Mesendoderm (in vitro differentiated cells): ENCODE results near the gene GALNT16.

Experiments
- DNase-seq: peaks from one replicate; pipeline ENCODE4 v3.0.0; 2013
- H2AK5ac ChIP-seq: 2 replicates; pipeline ENCODE4 v1.6.1; 2013; ENCODE audit warnings: low read length, inconsistent platforms
- H2BK120ac ChIP-seq: 2 replicates; pipeline ENCODE4 v1.6.1; 2013; ENCODE audit warnings: low read depth, mild to moderate bottlenecking, low read length, moderate library complexity, mixed read lengths
- H2BK15ac ChIP-seq: replicated peaks from 2 replicates; pipeline ENCODE4 v1.6.1; 2013; ENCODE audit warnings: low read depth, mild to moderate bottlenecking, moderate library complexity
- H2BK5ac ChIP-seq: 2 replicates; pipeline ENCODE4 v1.6.1; 2013; ENCODE audit warnings: low read length, inconsistent platforms
- H3K18ac ChIP-seq: 2 replicates; pipeline ENCODE4 v1.6.1; 2013; ENCODE audit warnings: mild to moderate bottlenecking, low read length, mixed read lengths
- H3K23ac ChIP-seq: one replicate; pipeline ENCODE4 v1.6.1; 2013; ENCODE audit warnings: low read length
- H3K27ac ChIP-seq: 2 replicates; pipeline ENCODE4 v1.5.1; 2013; ENCODE audit warnings: low read depth, mild to moderate bottlenecking, inconsistent platforms, low read length, moderate library complexity
- H3K27me3 ChIP-seq: 2 replicates; pipeline ENCODE4 v1.6.1; 2013; ENCODE audit warnings: low read length, control low read depth, mild to moderate bottlenecking, inconsistent platforms; ENCODE audit not compliant: insufficient read depth, poor library complexity
- H3K36me3 ChIP-seq: 2 replicates; pipeline ENCODE4 v1.6.1; 2013; ENCODE audit warnings: low read length, inconsistent platforms; ENCODE audit not compliant: control insufficient read depth, insufficient read depth
- H3K4ac ChIP-seq: one replicate; pipeline ENCODE4 v1.6.1; 2013; ENCODE audit warnings: low read depth, mild to moderate bottlenecking, low read length, moderate library complexity
- H3K4me1 ChIP-seq: 2 replicates; pipeline ENCODE4 v1.6.1; 2013; ENCODE audit warnings: low read depth, low read length, inconsistent platforms; ENCODE audit not compliant: control insufficient read depth
- H3K4me2 ChIP-seq: 2 replicates; pipeline ENCODE4 v1.6.1; 2013; ENCODE audit warnings: low read length
- H3K4me3 ChIP-seq: 2 replicates; pipeline ENCODE4 v1.5.1; 2013; ENCODE audit warnings: mild to moderate bottlenecking, low read length
- H3K56ac ChIP-seq: one replicate; pipeline ENCODE4 v1.6.1; 2013; ENCODE audit warnings: low read length
- H3K79me1 ChIP-seq: 2 replicates; pipeline ENCODE4 v1.6.1; 2013; ENCODE audit warnings: low read length, inconsistent platforms
- H3K79me2 ChIP-seq: 2 replicates; pipeline ENCODE4 v1.6.1; 2013; ENCODE audit warnings: mild to moderate bottlenecking, low read length; ENCODE audit not compliant: control insufficient read depth, insufficient read depth
- H3K9ac ChIP-seq: 2 replicates; pipeline ENCODE4 v1.6.1; 2013; ENCODE audit warnings: low read length, inconsistent platforms
- H4K5ac ChIP-seq: one replicate; pipeline ENCODE4 v1.6.1; 2013; ENCODE audit warnings: low read length
- H4K8ac ChIP-seq: one replicate; pipeline ENCODE4 v1.6.1; 2013; ENCODE audit warnings: low read depth, mild to moderate bottlenecking, control low read depth, low read length, moderate library complexity
- WGBS: extraction: QIAGEN DNeasy Blood & Tissue Kit; methylation state at CpG from one replicate; pipeline ENCODE4 v1.1.7; 2013; ENCODE audit warnings: low lambda C conversion rate, missing lambda C conversion rate; ENCODE audit not compliant: insufficient coverage; ENCODE audit errors: extremely low coverage; 5-methylcytosine and 5-hydroxymethylcytosine counted together

The GALNT16 gene

DNA sequence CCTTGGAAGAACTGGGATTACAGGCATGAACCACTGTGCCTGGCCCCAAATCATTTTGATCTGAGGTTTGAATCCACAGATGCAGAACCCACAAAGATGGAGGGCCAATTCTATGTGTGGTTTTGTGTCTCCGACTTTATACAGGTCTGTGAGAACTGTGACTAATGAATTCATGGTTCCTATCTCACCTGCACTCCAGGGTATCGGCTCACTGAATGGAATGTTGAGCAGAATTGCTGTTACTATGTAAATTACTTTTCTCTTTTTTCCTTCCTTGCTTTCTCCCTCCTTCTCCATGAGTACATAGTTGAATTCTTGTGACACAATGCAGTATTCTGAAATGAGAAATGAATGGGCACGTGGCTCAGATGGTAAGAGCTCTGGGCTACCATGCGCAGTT lies 21.1 kb upstream of the GALNT16 start:
- Histone ChIP-seq H3K36me3 (no peaks in the 10 kb centered on the region), H3K79me1 (no peaks in the 10 kb centered on the region), H3K4me2 (no peak overlapping the region)

DNA sequence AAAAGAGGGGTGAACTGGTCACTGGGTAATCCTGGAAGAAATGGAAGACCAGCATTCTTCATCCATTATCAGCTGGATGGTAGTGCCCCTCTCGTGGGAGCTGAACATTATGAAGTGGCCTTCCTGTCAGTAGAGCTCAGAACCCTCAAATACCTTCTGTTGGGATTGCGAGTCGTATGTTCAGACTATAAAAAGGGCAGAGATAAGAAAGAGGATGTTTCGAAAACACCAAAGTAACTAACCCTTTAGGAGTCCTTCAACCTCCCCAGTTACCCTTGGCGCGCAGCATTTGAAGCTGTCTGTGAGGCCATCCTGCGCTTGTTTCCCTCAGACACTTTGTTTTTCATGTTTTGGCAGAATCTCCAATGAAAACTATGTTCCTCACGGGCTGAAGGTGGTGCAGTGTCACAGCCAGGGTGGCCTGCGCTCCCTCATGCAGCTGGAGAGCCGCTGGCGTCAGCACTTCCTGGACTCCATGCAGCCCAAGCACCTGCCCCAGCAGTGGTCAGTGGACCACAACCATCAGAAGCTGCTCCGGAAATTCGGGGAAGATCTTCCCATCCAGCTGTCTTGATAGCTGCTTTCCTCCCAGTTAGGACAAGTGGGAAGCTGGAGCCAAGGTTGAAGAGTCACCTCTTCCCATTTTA lies 19.3 kb upstream of the GALNT16 start:
- Histone ChIP-seq H3K27me3 (no peaks in the 10 kb centered on the region), H2AK5ac (no peak overlapping the region), H3K79me2 (no peaks in the 10 kb centered on the region), H2BK5ac (no peak overlapping the region), H3K4me2 (no peak overlapping the region), H3K36me3 (no peaks in the 10 kb centered on the region), H4K5ac (no peak overlapping the region), H3K56ac (no peak overlapping the region), H3K27ac (no peak overlapping the region), H4K8ac (no peak overlapping the region), H3K79me1 (no peaks in the 10 kb centered on the region), H3K4ac (no peak overlapping the region), H3K18ac (no peak overlapping the region), H3K4me3 (no peak overlapping the region), H3K9ac (no peak overlapping the region), H3K4me1 (no peaks in the 10 kb centered on the region), H2BK15ac (no peak overlapping the region), H3K23ac (no peak overlapping the region), H2BK120ac (no peak overlapping the region)
- DNase-seq = no peak
- WGBS = no CpG with 5 or more reads among the region's 13 CpGs

More for the DNA sequence above, 21.1 kb upstream of the GALNT16 start:
- Histone ChIP-seq H2BK5ac (no peak overlapping the region), H4K8ac (no peak overlapping the region), H4K5ac (no peak overlapping the region), H3K18ac (no peak overlapping the region), H3K4ac (no peak overlapping the region), H2AK5ac (no peak overlapping the region), H3K4me3 (no peak overlapping the region), H3K27ac (no peak overlapping the region), H3K4me1 (no peaks in the 10 kb centered on the region), H3K27me3 (no peaks in the 10 kb centered on the region), H2BK120ac (no peak overlapping the region), H2BK15ac (no peak overlapping the region), H3K9ac (no peak overlapping the region), H3K56ac (no peak overlapping the region), H3K23ac (no peak overlapping the region), H3K79me2 (no peaks in the 10 kb centered on the region)
- WGBS = no CpG with 5 or more reads among the region's 4 CpGs
- DNase-seq = peak; percentile 41

DNA sequence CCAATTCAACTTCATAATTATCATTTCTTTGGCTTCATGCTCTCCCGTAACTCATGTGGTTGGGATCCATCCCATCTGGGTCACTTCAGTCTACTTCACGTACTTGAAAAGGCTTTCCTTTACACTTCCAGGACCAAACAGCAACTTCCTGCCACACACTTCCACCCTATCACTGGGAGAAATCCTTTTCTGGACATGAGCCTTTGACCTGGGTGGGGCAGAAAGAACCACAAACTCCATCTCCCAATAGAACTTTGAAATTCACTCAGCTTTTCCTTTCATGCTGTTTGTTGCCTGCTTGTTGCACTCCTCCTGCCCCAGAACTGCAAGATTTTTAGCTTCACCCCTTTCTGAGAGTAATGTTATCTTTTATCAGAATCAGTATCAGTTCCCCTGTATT lies 18.4 kb upstream of the GALNT16 start:
- H3K18ac ChIP-seq = no peak overlapping the region
- H3K36me3 ChIP-seq = no peaks in the 10 kb centered on the region
- H4K8ac ChIP-seq = no peak overlapping the region
- no peak overlapping the region for H3K4me2 ChIP-seq
- WGBS = no CpG with 5 or more reads among the region's 2 CpGs
- no peak overlapping the region for H2BK120ac ChIP-seq
- H2BK5ac ChIP-seq = no peak overlapping the region
- H3K27ac ChIP-seq = no peak overlapping the region
- no peak overlapping the region for H3K4me3 ChIP-seq
- no peaks in the 10 kb centered on the region for H3K4me1 ChIP-seq
- H3K79me1 ChIP-seq = no peaks in the 10 kb centered on the region
- H2AK5ac ChIP-seq = no peak overlapping the region
- no peak overlapping the region for H3K23ac ChIP-seq
- H3K27me3 ChIP-seq = no peaks in the 10 kb centered on the region
- DNase-seq = no peak
- H4K5ac ChIP-seq = no peak overlapping the region
- H3K9ac ChIP-seq = no peak overlapping the region
- no peaks in the 10 kb centered on the region for H3K79me2 ChIP-seq
- no peak overlapping the region for H3K56ac ChIP-seq
- no peak overlapping the region for H2BK15ac ChIP-seq
- H3K4ac ChIP-seq = no peak overlapping the region

DNA sequence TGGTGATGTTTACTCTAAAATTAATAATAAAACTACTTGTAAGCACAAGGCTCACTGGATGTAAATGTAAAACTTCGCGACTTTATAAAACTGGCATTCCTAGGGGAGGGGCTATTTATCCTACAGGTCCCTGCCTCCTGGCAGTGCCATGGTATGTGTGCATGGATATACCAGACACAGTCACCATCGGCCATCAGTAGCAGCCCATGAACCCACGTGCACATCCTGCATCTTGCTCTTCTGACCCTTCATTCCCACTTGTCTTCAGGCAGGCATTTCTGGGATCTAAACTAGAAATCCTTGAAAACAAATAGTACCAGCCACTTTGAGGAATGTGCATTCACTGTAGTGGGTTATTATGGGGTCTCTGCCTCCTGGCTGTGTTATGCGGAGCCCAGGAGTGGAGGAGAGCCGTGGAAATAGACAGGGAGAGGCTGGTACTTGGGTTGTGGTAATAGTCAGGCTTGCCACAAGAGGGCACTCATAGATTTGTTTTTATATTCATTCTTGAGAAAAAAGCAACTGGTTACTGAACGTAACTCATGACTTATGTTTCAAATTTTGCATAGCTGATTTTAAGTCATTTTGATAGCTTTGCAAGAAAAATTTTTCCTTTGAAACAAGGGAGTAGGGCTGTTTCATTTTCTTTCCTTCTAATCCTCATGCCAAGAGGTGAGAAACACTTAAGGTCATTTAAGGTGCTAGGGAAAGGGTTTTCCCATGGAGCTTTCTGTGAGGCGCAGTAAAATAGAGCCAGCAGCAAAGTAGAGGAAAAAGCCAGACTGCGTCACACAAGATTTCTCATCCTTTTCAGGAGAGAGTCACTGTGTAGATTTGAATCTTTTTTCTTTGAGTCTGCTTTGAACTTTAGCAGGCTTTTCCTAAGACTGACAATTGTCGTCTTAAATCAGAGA lies 17.4 kb upstream of the GALNT16 start:
- no peak overlapping the region for H2BK5ac ChIP-seq
- no peak overlapping the region for H3K56ac ChIP-seq
- DNase-seq = peak; percentile 73
- H3K23ac ChIP-seq = no peak overlapping the region
- no CpG with 5 or more reads among the region's 10 CpGs for WGBS
- no peaks in the 10 kb centered on the region for H3K79me2 ChIP-seq
- no peak overlapping the region for H3K18ac ChIP-seq
- H3K27ac ChIP-seq = no peak overlapping the region
- no peak overlapping the region for H3K4me2 ChIP-seq
- H2BK15ac ChIP-seq = no peak overlapping the region
- H4K5ac ChIP-seq = no peak overlapping the region
- no peaks in the 10 kb centered on the region for H3K4me1 ChIP-seq
- no peak overlapping the region for H3K9ac ChIP-seq
- no peak overlapping the region for H4K8ac ChIP-seq
- H3K27me3 ChIP-seq = no peaks in the 10 kb centered on the region
- H2AK5ac ChIP-seq = no peak overlapping the region
- H3K4ac ChIP-seq = no peak overlapping the region
- H3K4me3 ChIP-seq = no peak overlapping the region
- no peaks in the 10 kb centered on the region for H3K36me3 ChIP-seq
- no peaks in the 10 kb centered on the region for H3K79me1 ChIP-seq
- H2BK120ac ChIP-seq = no peak overlapping the region

DNA sequence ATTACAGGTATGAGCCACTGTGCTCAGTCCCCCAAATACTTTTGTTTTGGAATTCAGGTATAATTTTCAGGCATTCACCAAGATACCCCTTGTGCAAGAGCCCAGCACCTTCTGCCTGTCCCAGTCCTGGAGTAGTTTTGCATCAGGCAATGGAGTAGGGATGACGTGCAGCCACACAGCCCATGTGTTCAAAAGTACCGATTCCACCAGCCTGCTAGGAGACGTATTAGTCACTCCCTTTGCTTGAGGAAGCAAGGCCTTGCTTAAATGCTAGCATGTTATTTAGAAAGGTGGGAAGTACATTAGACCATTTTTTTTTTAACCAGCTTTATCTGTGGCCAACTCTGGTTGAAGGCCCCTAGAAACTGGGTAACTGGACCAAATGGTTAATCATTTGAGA lies 15.0 kb upstream of the GALNT16 start:
- H3K23ac ChIP-seq = no peak overlapping the region
- no peak overlapping the region for H3K27ac ChIP-seq
- H4K5ac ChIP-seq = no peak overlapping the region
- no peak overlapping the region for H2AK5ac ChIP-seq
- no peak overlapping the region for H4K8ac ChIP-seq
- H3K56ac ChIP-seq = no peak overlapping the region
- H2BK5ac ChIP-seq = no peak overlapping the region
- no peaks in the 10 kb centered on the region for H3K27me3 ChIP-seq
- no peaks in the 10 kb centered on the region for H3K4me1 ChIP-seq
- no peak overlapping the region for H3K9ac ChIP-seq
- no peak for DNase-seq
- no peak overlapping the region for H2BK120ac ChIP-seq
- no peak overlapping the region for H3K4me3 ChIP-seq
- H3K36me3 ChIP-seq = no peaks in the 10 kb centered on the region
- no CpG with 5 or more reads among the region's 3 CpGs for WGBS
- H2BK15ac ChIP-seq = no peak overlapping the region
- H3K4ac ChIP-seq = no peak overlapping the region
- no peak overlapping the region for H3K4me2 ChIP-seq
- H3K79me2 ChIP-seq = no peaks in the 10 kb centered on the region
- no peaks in the 10 kb centered on the region for H3K79me1 ChIP-seq
- H3K18ac ChIP-seq = no peak overlapping the region
